Measurements from ENCODE around the gene EIF4A3. TPM values are rescaled to one million over a fixed set of nuclear protein-coding genes. Genes with fewer than 3 reads are reported as not detected.

Gene EIF4A3
- total RNA-seq, 1 experiment from 2014 or later, result 160 TPM

- no peak for TF ChIP-seq ZSCAN18 (CRISPR knock-in tag; IDR thresholded peaks at IDR 0.05)
- no peak for TF ChIP-seq ZNF219 (CRISPR knock-in tag; IDR thresholded peaks at IDR 0.05; ENCODE audit: borderline replicate concordance)
- TF ChIP-seq ZNF281 (CRISPR knock-in tag; IDR thresholded peaks at IDR 0.05), result no peak
These were observed 40.2 kb upstream of the EIF4A3 start (continued) for GRCh38 chr17:80187090-80187489.

- Mint-ChIP-seq H3K4me3 (no peak overlapping the region), H3K9me3 (no peaks in the 10 kb centered on the region), H3K4me1 (no peaks in the 10 kb centered on the region), H3K27me3 (ENCODE audit: low read depth) (no peaks in the 10 kb centered on the region), H3K27ac (no peak overlapping the region; the same call in 1 of the 2 replicates), H3K36me3 (no peaks in the 10 kb centered on the region)
- ChIA-PET POLR2A (no interaction called here), CTCF (interaction anchor here (1.5 kb wide), 1 partner anchor 84 kb away, joined by 4 read pairs; the partner anchor contains the start of gene GAA)
- no peak for TF ChIP-seq FOXP4 (CRISPR knock-in tag; IDR thresholded peaks at IDR 0.05)
- TF ChIP-seq CREM (CRISPR knock-in tag; IDR thresholded peaks at IDR 0.05), result no peak
- TF ChIP-seq FOXK1 (CRISPR knock-in tag; IDR thresholded peaks at IDR 0.05), result no peak
- no peak for TF ChIP-seq AR (CRISPR knock-in tag; IDR thresholded peaks at IDR 0.05)
- TF ChIP-seq IRF1 (CRISPR knock-in tag; IDR thresholded peaks at IDR 0.05), result no peak
- TF ChIP-seq IRF2 (CRISPR knock-in tag; IDR thresholded peaks at IDR 0.05; ENCODE audit: borderline replicate concordance, low read depth), result no peak
- no peak for TF ChIP-seq ZNF423 (CRISPR knock-in tag; IDR thresholded peaks at IDR 0.05)
- no peak for TF ChIP-seq NFE2L1 (CRISPR knock-in tag; IDR thresholded peaks at IDR 0.05)
- no peak for TF ChIP-seq MAX (CRISPR knock-in tag; IDR thresholded peaks at IDR 0.05)
- TF ChIP-seq USF2 (CRISPR knock-in tag; IDR thresholded peaks at IDR 0.05), result no peak
- ATAC-seq (no peak), DNase-seq (ENCODE audit: low spot score) (no peak)
These were observed 39.0 kb upstream of the EIF4A3 start for GRCh38 chr17:80185968-80186367.
